C4-2B (cell line): ENCODE results near the gene RGS7.

Experiments
- CTCF ChIP-seq: fragments of 450-650 bp; conservative IDR thresholded peaks from 2 replicates; pipeline ENCODE4 v1.5.1; 2017; ENCODE audit warnings: mild to moderate bottlenecking
- ZFX ChIP-seq: fragments of 450-650 bp; IDR thresholded peaks from 2 replicates; pipeline ENCODE4 v1.6.1; 2017

DNA sequence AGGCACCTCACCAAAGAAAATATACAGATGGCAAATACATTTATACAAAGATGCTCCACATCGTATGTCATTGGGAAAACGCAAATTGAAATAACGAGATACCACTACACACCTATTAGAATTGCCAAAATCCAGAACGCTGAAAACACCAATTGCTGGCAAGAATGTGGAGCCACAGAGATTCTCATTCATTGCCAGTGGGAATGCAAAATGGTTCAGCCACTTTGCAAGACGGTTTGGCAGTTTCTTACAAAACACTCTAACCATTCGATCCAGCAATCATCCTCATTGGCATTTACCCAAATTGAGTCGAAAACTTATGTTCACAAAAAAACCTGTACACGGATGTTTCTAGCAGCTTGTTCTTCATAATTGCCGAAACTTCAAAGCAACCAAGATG lies 521.7 kb downstream of the RGS7 start:
- TF ChIP-seq CTCF (no peak), ZFX (no peak)
